ENCODE measurements around the gene ATP6V0B.

The ATP6V0B gene

DNA sequence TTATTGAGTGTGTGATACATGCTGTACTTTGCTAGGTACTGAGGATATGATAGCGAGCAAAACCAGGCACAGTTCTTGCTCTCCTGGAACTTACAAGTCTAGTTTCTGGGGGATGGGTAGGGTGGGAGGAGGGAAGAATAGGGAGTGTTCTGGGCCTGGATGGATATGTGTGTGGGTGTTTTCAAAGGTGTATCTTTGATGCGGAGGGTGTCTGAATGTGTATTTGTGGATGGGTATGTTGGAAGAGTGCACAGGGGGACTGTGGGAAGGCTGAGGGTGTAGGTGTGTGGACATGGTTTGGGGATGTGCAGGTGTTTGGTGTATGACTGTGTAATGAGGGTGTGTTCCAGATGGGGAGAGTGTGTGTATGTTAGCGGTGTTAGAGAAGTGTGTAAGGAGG is 9.4 kb upstream of the ATP6V0B start:
- TF ChIP-seq, protein P1, sequence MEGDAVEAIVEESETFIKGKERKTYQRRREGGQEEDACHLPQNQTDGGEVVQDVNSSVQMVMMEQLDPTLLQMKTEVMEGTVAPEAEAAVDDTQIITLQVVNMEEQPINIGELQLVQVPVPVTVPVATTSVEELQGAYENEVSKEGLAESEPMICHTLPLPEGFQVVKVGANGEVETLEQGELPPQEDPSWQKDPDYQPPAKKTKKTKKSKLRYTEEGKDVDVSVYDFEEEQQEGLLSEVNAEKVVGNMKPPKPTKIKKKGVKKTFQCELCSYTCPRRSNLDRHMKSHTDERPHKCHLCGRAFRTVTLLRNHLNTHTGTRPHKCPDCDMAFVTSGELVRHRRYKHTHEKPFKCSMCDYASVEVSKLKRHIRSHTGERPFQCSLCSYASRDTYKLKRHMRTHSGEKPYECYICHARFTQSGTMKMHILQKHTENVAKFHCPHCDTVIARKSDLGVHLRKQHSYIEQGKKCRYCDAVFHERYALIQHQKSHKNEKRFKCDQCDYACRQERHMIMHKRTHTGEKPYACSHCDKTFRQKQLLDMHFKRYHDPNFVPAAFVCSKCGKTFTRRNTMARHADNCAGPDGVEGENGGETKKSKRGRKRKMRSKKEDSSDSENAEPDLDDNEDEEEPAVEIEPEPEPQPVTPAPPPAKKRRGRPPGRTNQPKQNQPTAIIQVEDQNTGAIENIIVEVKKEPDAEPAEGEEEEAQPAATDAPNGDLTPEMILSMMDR (conservative IDR thresholded peaks at IDR 0.05; ENCODE audit: low read length) = no peak
- TF ChIP-seq EZH2phosphoT487 (IDR thresholded peaks at IDR 0.05; ENCODE audit: borderline replicate concordance) = no peak
- Histone ChIP-seq H3K36me3 (ENCODE audit: insufficient read depth, low read length) (no peaks in the 10 kb centered on the region), H2AFZ (ENCODE audit: low read length) (no peak overlapping the region), H3K4me3 (ENCODE audit: low read length, poor library complexity, severe bottlenecking) (no peak overlapping the region), H3K27me3 (ENCODE audit: insufficient read depth, low read length, poor library complexity, severe bottlenecking) (no peaks in the 10 kb centered on the region), H3K4me2 (ENCODE audit: low read depth, low read length, poor library complexity, severe bottlenecking) (no peak overlapping the region), H3K9me2 (replicated peaks; ENCODE audit: low read depth, low read length) (no peaks in the 10 kb centered on the region), H3K4me1 (ENCODE audit: insufficient read depth, low read length, poor library complexity, severe bottlenecking) (no peaks in the 10 kb centered on the region), H3K9me3 (ENCODE audit: insufficient read depth, low read depth, low read length) (no peaks in the 10 kb centered on the region), H3K79me2 (ENCODE audit: insufficient read depth, low read length) (peaks cover 3% of the 10 kb centered on the region; the same call in 1 of the 2 replicates), H3F3A (ENCODE audit: low read depth) (no peaks in the 10 kb centered on the region), H4K20me1 (ENCODE audit: insufficient read depth, low read length, poor library complexity, severe bottlenecking) (no peaks in the 10 kb centered on the region), H3K9ac (ENCODE audit: low read depth, low read length, poor library complexity, severe bottlenecking) (no peak overlapping the region)

DNA sequence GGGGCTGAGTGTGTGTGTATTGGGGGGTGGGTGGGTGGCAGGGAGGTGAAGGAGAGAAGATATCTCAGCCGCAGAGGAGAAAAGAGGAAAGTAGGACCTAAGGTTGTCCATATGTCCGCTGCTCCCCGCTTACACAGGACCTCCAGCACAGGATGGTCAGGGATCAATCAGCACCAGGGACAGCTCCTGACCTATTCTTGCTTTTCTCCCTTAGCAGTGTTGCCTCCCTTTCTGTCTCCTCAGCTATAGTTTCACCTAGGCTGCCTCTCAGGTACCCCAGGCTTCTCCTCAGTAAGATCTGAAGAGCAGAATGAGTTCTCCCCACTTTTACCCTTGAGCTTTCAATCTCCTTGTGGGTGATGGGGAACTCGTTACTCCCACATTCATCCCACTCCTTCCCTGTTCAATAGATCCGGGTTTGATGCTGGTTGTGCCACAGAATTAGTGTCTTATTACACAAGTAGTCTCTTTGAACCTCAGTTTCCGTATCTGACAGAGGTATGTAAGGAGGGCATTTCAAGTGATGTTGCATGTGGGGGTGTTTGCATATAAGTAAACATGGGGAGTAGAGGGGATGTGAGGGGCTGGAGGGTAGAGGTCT is 6.3 kb upstream of the ATP6V0B start:
- TF ChIP-seq, protein P1 (conservative IDR thresholded peaks at IDR 0.05; ENCODE audit: low read length) = no peak
- TF ChIP-seq EZH2phosphoT487 (IDR thresholded peaks at IDR 0.05; ENCODE audit: borderline replicate concordance) = no peak
- Histone ChIP-seq H3K9me2 (replicated peaks; ENCODE audit: low read depth, low read length) (no peaks in the 10 kb centered on the region), H3K79me2 (ENCODE audit: insufficient read depth, low read length) (peaks cover 12% of the 10 kb centered on the region; the same call in 1 of the 2 replicates), H3K36me3 (ENCODE audit: insufficient read depth, low read length) (no peaks in the 10 kb centered on the region), H3K4me3 (ENCODE audit: low read length, poor library complexity, severe bottlenecking) (no peak overlapping the region), H3K27me3 (ENCODE audit: insufficient read depth, low read length, poor library complexity, severe bottlenecking) (no peaks in the 10 kb centered on the region), H2AFZ (ENCODE audit: low read length) (no peak overlapping the region), H4K20me1 (ENCODE audit: insufficient read depth, low read length, poor library complexity, severe bottlenecking) (no peaks in the 10 kb centered on the region), H3K9me3 (ENCODE audit: insufficient read depth, low read depth, low read length) (no peaks in the 10 kb centered on the region), H3K4me2 (ENCODE audit: low read depth, low read length, poor library complexity, severe bottlenecking) (no peak overlapping the region), H3K4me1 (ENCODE audit: insufficient read depth, low read length, poor library complexity, severe bottlenecking) (peaks cover 7% of the 10 kb centered on the region), H3F3A (ENCODE audit: low read depth) (no peaks in the 10 kb centered on the region), H3K9ac (ENCODE audit: low read depth, low read length, poor library complexity, severe bottlenecking) (no peak overlapping the region)

DNA sequence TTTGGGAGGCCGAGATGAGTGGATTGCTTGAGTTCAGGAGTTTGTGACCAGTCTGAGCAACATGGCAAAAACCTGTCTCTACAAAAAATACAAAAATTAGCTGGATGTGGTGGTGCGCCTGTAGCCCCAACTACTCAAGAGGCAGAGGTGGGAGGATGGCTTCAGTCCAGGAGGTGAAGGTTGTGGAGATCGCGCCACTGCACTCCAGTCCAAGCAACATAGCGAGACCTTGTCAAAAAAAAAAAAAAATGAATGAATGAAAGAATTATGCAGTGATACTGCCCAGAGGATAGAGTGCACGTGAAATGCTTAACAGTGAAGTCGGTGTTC is 5.4 kb upstream of the ATP6V0B start:
- Histone ChIP-seq H3K4me2 (ENCODE audit: low read depth, low read length, poor library complexity, severe bottlenecking) (peak overlapping the region; percentile 52), H2AFZ (ENCODE audit: low read length) (no peak overlapping the region), H3K9me2 (replicated peaks; ENCODE audit: low read depth, low read length) (no peaks in the 10 kb centered on the region), H3K36me3 (ENCODE audit: insufficient read depth, low read length) (no peaks in the 10 kb centered on the region), H3K9ac (ENCODE audit: low read depth, low read length, poor library complexity, severe bottlenecking) (no peak overlapping the region), H3K4me3 (ENCODE audit: low read length, poor library complexity, severe bottlenecking) (peak overlapping the region; percentile 97), H3K4me1 (ENCODE audit: insufficient read depth, low read length, poor library complexity, severe bottlenecking) (peaks cover 16% of the 10 kb centered on the region), H4K20me1 (ENCODE audit: insufficient read depth, low read length, poor library complexity, severe bottlenecking) (no peaks in the 10 kb centered on the region), H3F3A (ENCODE audit: low read depth) (no peaks in the 10 kb centered on the region; the same call in 1 of the 2 replicates), H3K27me3 (ENCODE audit: insufficient read depth, low read length, poor library complexity, severe bottlenecking) (no peaks in the 10 kb centered on the region), H3K79me2 (ENCODE audit: insufficient read depth, low read length) (peaks cover 12% of the 10 kb centered on the region; the same call in 1 of the 2 replicates), H3K9me3 (ENCODE audit: insufficient read depth, low read depth, low read length) (no peaks in the 10 kb centered on the region)
- TF ChIP-seq, protein P1 (conservative IDR thresholded peaks at IDR 0.05; ENCODE audit: low read length) = no peak
- TF ChIP-seq EZH2phosphoT487 (IDR thresholded peaks at IDR 0.05; ENCODE audit: borderline replicate concordance) = no peak

Data from Loucy (cell line).